ENCODE data around the gene C1QBP. TPM values are rescaled to one million over a fixed set of nuclear protein-coding genes. Genes with fewer than 3 reads are reported as not detected.

Gene C1QBP
- polyA plus RNA-seq (2012; ENCODE audit: insufficient read depth, insufficient read length, low read depth), result 201 TPM

- peak; percentile 79 for DNase-seq
- Histone ChIP-seq H3K36me3 (peaks cover 32% of the 10 kb centered on the region), H3K9me3 (no peaks in the 10 kb centered on the region), H3K27me3 (no peaks in the 10 kb centered on the region), H3K4me3 (ENCODE audit: low read depth, low read length) (peak within 1 kb of the TSS; percentile 91), H3K4me1 (no peaks in the 10 kb centered on the region)
- TF ChIP-seq CTCF (IDR thresholded peaks at IDR 0.05; ENCODE audit: low read depth, low read length), result peak; percentile 75
These were observed at the start of gene C1QBP for GRCh38 chr17:5438716-5439445. Gene C1QBP (minus strand): TSS chr17:5439155. CDS start chr17:5439073, 82 bp downstream.

GRCh38 chr17:5488752-5489151 is 49.8 kb upstream of the C1QBP start:
- no peaks in the 10 kb centered on the region for H3K9me3 ChIP-seq
- H3K27me3 ChIP-seq, result no peaks in the 10 kb centered on the region
- no peak for TF ChIP-seq CTCF (IDR thresholded peaks at IDR 0.05; ENCODE audit: low read depth, low read length)
- H3K4me1 ChIP-seq, result no peaks in the 10 kb centered on the region
- DNase-seq, result no peak
- peaks cover 8% of the 10 kb centered on the region for H3K36me3 ChIP-seq
- no peak overlapping the region for H3K4me3 ChIP-seq (ENCODE audit: low read depth, low read length)

- H3K27me3 ChIP-seq, result no peaks in the 10 kb centered on the region
- peaks cover 8% of the 10 kb centered on the region for H3K36me3 ChIP-seq
- DNase-seq, result peak; percentile 93
- peak within 1 kb of the TSS; percentile 85 for H3K4me3 ChIP-seq (ENCODE audit: low read depth, low read length)
- no peak for TF ChIP-seq CTCF (IDR thresholded peaks at IDR 0.05; ENCODE audit: low read depth, low read length)
- H3K9me3 ChIP-seq, result no peaks in the 10 kb centered on the region
- H3K4me1 ChIP-seq, result no peaks in the 10 kb centered on the region
These were observed 47.5 kb upstream of the C1QBP start, which contains the start of gene MIS12 for GRCh38 chr17:5486206-5487124. Gene MIS12 (plus strand): TSS chr17:5486566. CDS start chr17:5488863, 2,297 bp downstream.

GRCh38 chr17:5485270-5486205 is 46.6 kb upstream of the C1QBP start, which contains the start of gene DERL2:
Gene DERL2 (minus strand): TSS chr17:5486178. CDS start chr17:5486161, 17 bp downstream.
- DNase-seq, result no peak
- no peak for TF ChIP-seq CTCF (IDR thresholded peaks at IDR 0.05; ENCODE audit: low read depth, low read length)
- Histone ChIP-seq H3K27me3 (no peaks in the 10 kb centered on the region), H3K4me3 (ENCODE audit: low read depth, low read length) (peak within 1 kb of the TSS; percentile 85), H3K36me3 (peaks cover 8% of the 10 kb centered on the region), H3K4me1 (no peaks in the 10 kb centered on the region), H3K9me3 (no peaks in the 10 kb centered on the region)

GRCh38 chr17:5481451-5481850 is 42.5 kb upstream of the C1QBP start:
- Histone ChIP-seq H3K27me3 (no peaks in the 10 kb centered on the region), H3K36me3 (no peaks in the 10 kb centered on the region; the same call in none of the 2 replicates), H3K4me1 (no peaks in the 10 kb centered on the region), H3K9me3 (no peaks in the 10 kb centered on the region), H3K4me3 (ENCODE audit: low read depth, low read length) (no peak overlapping the region)
- TF ChIP-seq CTCF (IDR thresholded peaks at IDR 0.05; ENCODE audit: low read depth, low read length), result no peak
- no peak for DNase-seq
